HG02678 (cell line): ENCODE results near the gene RIN3.
"Not testable (repeated sequence)": the region's sequence is repeated elsewhere in the genome, so short reads cannot be mapped to it uniquely, and the experiment has no call there.

Experiments used
- ATAC-seq: cut with Tn5 transposase; IDR thresholded peaks from one replicate; pipeline ENCODE4 v1.9.1; 2021; ENCODE audit warnings: mild to moderate bottlenecking, moderate library complexity; ENCODE audit not compliant: unreplicated experiment

Gene RIN3

DNA sequence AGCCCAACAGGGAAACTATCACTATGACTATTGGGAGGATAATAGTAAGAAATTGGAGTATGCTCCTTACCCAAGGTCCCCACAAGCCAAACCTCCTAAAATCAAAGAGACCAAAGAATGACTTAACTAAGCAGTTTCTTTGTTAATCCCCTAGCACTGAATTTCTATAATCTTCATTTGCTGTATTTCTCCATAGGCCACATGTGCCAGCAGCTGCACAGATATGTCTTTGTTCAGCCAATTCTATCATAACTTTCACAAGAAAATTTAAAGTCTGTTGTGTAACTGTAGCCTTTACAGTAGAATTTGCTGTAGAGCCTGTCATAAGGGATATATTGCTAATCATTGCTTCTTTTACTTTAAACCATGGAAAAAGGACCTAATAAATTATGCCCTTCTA lies 104.0 kb downstream of the RIN3 start:
- no peak for ATAC-seq

- no peak for ATAC-seq
Measured at GRCh38 chr14:92619671-92620456, 106.3 kb downstream of the RIN3 start.

GRCh38 chr14:92622311-92622710 lies 108.7 kb downstream of the RIN3 start:
- no peak for ATAC-seq

- ATAC-seq, result no peak
Measured at GRCh38 chr14:92624764-92625163, 111.2 kb downstream of the RIN3 start.

DNA sequence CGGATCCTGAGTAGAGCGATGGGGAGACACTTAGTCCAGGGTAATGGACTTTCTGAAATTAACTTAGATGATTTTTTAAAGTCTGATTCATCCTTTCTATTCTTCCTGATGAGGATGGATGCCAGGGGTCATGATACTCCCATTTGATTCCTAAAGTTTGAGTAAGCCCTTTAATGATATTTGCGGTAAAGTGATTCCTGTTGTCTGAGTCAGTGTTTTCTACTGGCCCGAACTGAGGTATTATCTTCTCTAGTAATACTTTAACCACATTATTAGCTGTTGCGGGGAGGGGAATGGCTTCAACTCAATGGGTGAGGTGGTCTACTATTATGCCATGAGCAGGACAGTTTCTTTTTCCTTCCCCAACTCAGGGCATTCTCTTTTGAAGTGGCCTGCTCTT lies 111.6 kb downstream of the RIN3 start:
- ATAC-seq, result no peak

DNA sequence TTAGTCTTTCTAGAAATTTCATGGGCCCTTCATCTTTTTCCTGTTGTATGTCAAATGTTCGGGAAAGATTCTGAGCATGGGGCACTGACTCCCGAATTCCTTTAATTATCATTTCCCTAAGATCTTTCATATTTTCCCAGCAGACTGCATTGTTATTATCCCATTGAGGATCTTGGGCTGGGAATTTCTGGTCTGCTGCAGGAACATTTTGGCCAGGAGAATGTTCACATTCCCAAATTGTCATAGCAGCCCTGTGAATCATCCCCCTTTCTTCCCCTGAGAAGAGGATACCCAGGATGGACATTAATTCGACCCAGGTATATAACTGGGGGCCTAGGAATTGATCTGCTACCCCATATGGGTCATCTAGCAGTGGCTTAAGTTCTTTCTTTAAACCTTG lies 112.5 kb downstream of the RIN3 start:
- no peak for ATAC-seq

DNA sequence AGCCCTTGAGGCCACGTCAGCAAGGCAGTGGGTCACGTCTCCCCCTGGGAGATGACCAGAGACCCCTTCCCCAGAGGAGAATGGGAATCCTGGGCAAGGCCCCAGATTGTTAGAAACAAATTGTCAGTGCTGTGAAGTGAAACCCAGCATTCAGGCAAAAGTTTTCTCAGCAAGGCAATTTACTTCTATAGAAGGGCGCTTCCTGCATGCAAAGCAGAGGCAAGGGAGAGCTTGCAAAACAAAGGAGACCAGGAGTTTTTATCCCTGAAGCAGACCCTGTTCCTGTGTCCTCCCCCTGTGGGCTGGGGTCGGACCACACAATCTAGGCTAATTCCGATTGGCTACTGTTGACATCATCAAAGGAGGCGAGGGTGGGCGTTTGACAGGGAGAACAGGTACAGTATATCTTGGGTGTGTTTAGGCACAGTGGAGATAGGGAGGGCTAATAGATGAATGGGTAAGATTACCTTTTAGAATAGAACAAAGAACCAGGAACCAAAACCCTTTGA lies 114.2 kb downstream of the RIN3 start:
- ATAC-seq, result no peak

GRCh38 chr14:92628636-92629035 lies 115.1 kb downstream of the RIN3 start:
- ATAC-seq, result no peak

DNA sequence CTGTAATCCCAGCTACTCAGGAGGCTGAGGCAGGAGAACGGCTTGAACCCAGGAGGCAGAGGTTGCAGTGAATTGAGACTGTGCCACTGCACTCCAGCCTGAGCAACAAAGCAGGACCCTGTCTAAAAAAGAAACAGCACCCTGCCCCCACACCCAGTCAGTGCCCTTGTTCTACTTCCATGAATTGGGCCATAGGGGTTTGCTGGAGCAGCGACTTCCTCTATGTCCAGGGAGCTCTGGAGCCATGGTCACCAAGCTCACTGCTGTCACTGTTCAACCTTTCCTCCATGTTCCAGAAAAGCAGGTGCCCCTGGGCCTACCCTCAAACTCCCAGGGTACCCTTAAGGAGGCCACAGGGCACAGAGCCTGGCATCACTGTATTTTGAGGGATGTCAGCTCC lies 116.8 kb downstream of the RIN3 start:
- ATAC-seq, result no peak

DNA sequence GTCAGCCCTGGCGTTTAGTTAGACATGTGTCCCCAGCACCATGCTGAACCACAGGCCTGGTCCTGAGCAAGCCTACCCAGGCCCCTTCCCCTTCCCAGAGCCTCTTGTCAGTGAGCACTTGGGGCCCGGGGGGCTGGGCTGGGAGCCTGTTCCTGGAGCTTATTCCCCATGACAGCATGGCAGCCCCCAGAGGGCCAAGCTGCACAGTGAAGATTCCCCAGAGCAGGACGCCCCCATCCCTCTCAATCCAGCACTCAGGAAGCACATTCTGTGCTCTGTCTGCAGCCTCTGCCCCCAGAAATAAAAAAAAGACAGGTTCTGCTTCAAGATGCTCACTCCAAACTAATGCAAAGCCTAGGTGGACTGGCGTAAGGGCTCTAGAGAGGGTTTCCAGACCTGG lies 117.5 kb downstream of the RIN3 start:
- ATAC-seq, result no peak

GRCh38 chr14:92632546-92633273 lies 119.1 kb downstream of the RIN3 start:
- ATAC-seq, result no peak

- ATAC-seq, result no peak
Measured at GRCh38 chr14:92633274-92633616, 119.7 kb downstream of the RIN3 start.

DNA sequence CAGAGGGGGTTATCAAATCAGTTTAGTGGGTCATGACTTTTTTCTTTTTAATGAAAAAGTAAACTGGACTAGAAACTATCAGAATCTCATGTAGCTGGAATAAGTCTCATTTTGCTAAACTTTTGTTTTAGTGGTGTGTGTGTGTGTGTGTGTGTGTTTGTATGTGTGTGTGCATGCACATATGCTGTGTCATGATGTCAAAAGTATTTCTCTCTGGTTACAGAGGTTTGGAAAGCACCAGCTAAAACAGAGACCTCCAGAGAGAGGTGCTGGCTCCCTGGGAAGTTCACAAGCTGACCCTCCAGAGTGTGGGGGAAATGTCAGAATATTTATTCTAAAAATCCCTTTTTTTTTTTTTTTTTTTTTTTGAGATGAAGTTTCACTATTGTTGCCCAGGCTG lies 120.1 kb downstream of the RIN3 start:
- ATAC-seq, result no peak

GRCh38 chr14:92635031-92635430 lies 121.5 kb downstream of the RIN3 start:
- no peak for ATAC-seq

GRCh38 chr14:92635896-92636295 lies 122.3 kb downstream of the RIN3 start:
- ATAC-seq, result no peak

DNA sequence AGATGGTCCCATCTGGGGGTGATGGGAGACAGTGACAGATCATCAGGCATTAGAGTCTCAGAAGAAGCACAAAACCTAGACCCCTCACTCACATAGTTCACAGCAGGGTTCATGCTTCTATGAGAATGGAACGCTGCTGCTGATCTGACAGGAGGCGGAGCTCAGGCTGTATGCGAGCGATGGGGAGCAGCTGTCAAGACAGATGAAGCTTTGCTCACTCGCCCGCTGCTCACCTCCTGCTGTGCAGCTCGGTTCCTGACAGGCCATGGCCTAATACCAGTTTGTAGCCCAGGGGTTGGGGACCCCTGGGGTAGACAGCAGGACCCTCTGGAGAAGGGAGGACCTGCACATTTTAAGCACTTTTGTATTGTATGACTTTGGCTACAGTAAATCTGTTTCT lies 123.6 kb downstream of the RIN3 start:
- ATAC-seq, result no peak

- ATAC-seq, result no peak
Measured at GRCh38 chr14:92637864-92638263, 124.3 kb downstream of the RIN3 start.

DNA sequence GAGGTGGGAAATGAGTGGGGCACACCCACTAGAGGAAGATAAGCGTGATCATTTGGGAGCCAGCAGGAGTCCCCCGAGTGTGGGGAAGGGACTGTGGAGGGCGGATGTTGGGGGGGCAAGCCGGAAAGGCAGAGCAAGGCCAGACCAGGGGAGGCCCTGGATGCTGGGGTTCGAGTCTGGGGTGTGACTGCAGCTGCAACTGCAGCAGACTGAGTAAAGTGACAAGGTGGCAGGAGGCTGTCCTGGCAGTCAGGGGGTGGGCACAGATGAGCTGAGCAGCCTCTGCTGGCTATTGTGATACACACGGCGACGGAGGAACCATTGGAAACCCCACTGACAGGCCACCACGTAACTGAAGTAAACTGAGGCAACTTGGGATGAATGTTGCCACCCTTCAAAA lies 124.7 kb downstream of the RIN3 start:
- ATAC-seq, result no peak

DNA sequence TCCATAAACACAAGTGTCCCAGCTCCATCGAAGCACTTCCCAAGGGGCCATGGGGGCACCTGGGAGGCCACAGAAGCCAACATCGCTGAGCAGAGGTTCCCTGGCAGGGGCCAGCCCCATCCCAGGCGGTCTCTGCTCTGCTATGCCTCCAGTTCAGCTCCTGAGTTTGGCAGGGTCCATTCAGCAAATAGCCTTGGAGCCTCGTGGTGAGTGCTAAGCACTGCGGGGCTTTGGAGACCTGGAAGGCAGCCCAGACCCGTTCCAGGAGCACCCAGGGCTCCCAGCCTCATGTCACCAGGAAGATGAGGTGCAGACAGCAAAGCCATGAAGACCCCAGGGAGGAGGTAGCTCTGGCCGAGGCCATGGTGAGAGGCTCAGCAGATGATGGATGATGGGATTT lies 125.3 kb downstream of the RIN3 start:
- no peak for ATAC-seq

DNA sequence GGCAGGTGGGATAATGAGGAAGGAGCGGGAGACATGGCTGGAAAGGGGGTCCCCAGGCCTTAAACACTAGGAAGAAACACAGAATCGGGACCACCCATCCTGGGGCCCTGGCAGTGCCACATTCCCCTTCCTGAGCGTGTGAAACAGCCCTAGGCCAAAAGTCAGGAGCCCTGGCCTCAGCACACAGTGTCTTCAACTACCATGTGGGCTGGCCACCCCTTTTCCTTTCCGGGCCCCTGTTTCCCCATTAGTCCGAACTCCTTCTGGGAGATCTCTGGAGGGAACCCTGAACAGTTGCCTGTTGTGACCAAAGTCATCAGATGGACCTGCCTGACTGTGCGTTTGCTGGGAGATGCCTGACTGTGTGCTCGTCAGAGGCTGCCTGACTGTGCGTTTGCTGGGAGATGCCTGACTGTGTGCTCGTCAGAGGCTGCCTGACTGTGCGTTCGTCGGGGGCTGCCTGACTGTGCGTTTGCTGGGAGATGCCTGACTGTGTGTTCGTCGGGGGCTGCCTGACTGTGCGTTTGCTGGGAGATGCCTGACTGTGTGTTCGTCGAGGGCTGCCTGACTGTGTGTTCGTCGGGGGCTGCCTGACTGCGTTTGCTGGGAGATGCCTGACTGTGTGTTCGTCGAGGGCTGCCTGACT lies 126.0 kb downstream of the RIN3 start:
- not testable (repeated sequence) for ATAC-seq

- no peak for ATAC-seq
Measured at GRCh38 chr14:92641306-92641705, 127.7 kb downstream of the RIN3 start.
